ENCODE data around the gene ADPRHL1.

Gene ADPRHL1

GRCh38 chr13:113364901-113365582, 88.2 kb downstream of the ADPRHL1 start:
- H3K4me3 ChIP-seq (ENCODE audit: low read length), result peak overlapping the region; percentile 39
- TF ChIP-seq CTCF (conservative IDR thresholded peaks at IDR 0.05; ENCODE audit: low read depth, low read length), result no peak
- no peak for DNase-seq (ENCODE audit: low read depth)

GRCh38 chr13:113364311-113364889, 88.9 kb downstream of the ADPRHL1 start:
- no peak for DNase-seq (ENCODE audit: low read depth)
- no peak for TF ChIP-seq CTCF (conservative IDR thresholded peaks at IDR 0.05; ENCODE audit: low read depth, low read length)
- H3K4me3 ChIP-seq (ENCODE audit: low read length), result peak overlapping the region; percentile 39

GRCh38 chr13:113361406-113361805, 91.9 kb downstream of the ADPRHL1 start:
- no peak overlapping the region for H3K4me3 ChIP-seq (ENCODE audit: low read length)
- TF ChIP-seq CTCF (conservative IDR thresholded peaks at IDR 0.05; ENCODE audit: low read depth, low read length), result no peak
- DNase-seq (ENCODE audit: low read depth), result no peak

GRCh38 chr13:113360446-113360845, 92.8 kb downstream of the ADPRHL1 start:
- DNase-seq (ENCODE audit: low read depth), result no peak
- no peak for TF ChIP-seq CTCF (conservative IDR thresholded peaks at IDR 0.05; ENCODE audit: low read depth, low read length)
- no peak overlapping the region for H3K4me3 ChIP-seq (ENCODE audit: low read length)

- DNase-seq (ENCODE audit: low read depth), result no peak
- TF ChIP-seq CTCF (conservative IDR thresholded peaks at IDR 0.05; ENCODE audit: low read depth, low read length), result no peak
- no peak overlapping the region for H3K4me3 ChIP-seq (ENCODE audit: low read length)
These were observed 93.7 kb downstream of the ADPRHL1 start for GRCh38 chr13:113359571-113359970.

GRCh38 chr13:113358653-113359190, 94.6 kb downstream of the ADPRHL1 start:
- no peak overlapping the region for H3K4me3 ChIP-seq (ENCODE audit: low read length)
- DNase-seq (ENCODE audit: low read depth), result no peak
- TF ChIP-seq CTCF (conservative IDR thresholded peaks at IDR 0.05; ENCODE audit: low read depth, low read length), result no peak

GRCh38 chr13:113357529-113357928, 95.8 kb downstream of the ADPRHL1 start:
- no peak overlapping the region for H3K4me3 ChIP-seq (ENCODE audit: low read length)
- no peak for TF ChIP-seq CTCF (conservative IDR thresholded peaks at IDR 0.05; ENCODE audit: low read depth, low read length)
- DNase-seq (ENCODE audit: low read depth), result peak; percentile 11
